Duodenal mucosa (tissue), 2 donors: ENCODE data around the gene CHI3L2.

Experiments
- H3K27ac ChIP-seq: one replicate; pipeline ENCODE4 v1.7.0; 2013; ENCODE audit warnings: low read depth, low read length
- H3K27me3 ChIP-seq, 2 donors: one replicate each; pipeline ENCODE4 v1.7.0; 2013; ENCODE audit warnings: low read length in 2 of 2, control low read depth in 1 of 2; ENCODE audit not compliant: insufficient read depth in 2 of 2, control insufficient read depth in 1 of 2
- H3K36me3 ChIP-seq, 2 donors: one replicate each; pipeline ENCODE4 v1.7.0; 2013; ENCODE audit warnings: low read length in 2 of 2, control low read depth in 1 of 2; ENCODE audit not compliant: insufficient read depth in 2 of 2, control insufficient read depth in 1 of 2
- H3K4me1 ChIP-seq, 2 donors: one replicate each; pipeline ENCODE4 v1.7.0; 2013; ENCODE audit warnings: low read length in 2 of 2, control low read depth in 1 of 2; ENCODE audit not compliant: insufficient read depth in 2 of 2, control insufficient read depth in 1 of 2
- H3K4me3 ChIP-seq, 2 donors: one replicate each; pipeline ENCODE4 v1.7.0; 2013; ENCODE audit warnings: low read length in 2 of 2, low read depth in 1 of 2
- H3K9ac ChIP-seq, 2 donors: one replicate each; pipeline ENCODE4 v1.7.0; 2013; ENCODE audit warnings: low read length in 2 of 2, low read depth in 1 of 2
- H3K9me3 ChIP-seq, 2 donors: one replicate each; pipeline ENCODE4 v1.7.0; 2013; ENCODE audit warnings: low read length in 2 of 2, control low read depth in 1 of 2; ENCODE audit not compliant: control insufficient read depth in 1 of 2

Gene CHI3L2

GRCh38 chr1:111193712-111194480, 33.6 kb upstream of the CHI3L2 start:
- no peak overlapping the region for H3K27ac ChIP-seq
- H3K36me3 ChIP-seq = peaks cover 57 to 79% of the 10 kb centered on the region in 2 donors

GRCh38 chr1:111195002-111195684, 32.4 kb upstream of the CHI3L2 start:
- Histone ChIP-seq H3K9me3 (no peaks in the 10 kb centered on the region), H3K27me3 (no peaks in the 10 kb centered on the region), H3K36me3 (peaks cover 56 to 79% of the 10 kb centered on the region in 2 donors), H3K27ac (no peak overlapping the region), H3K4me3 (no peak overlapping the region), H3K4me1 (peaks cover 62 to 71% of the 10 kb centered on the region in 2 donors), H3K9ac (no peak overlapping the region)

More at GRCh38 chr1:111193712-111194480, 33.6 kb upstream of the CHI3L2 start:
- Histone ChIP-seq H3K4me1 (peaks cover 57 to 65% of the 10 kb centered on the region in 2 donors), H3K4me3 (no peak overlapping the region), H3K9me3 (no peaks in the 10 kb centered on the region), H3K9ac (peak overlapping the region; percentile 8 to 14), H3K27me3 (no peaks in the 10 kb centered on the region)

- Histone ChIP-seq H3K4me1 (peaks cover 62 to 73% of the 10 kb centered on the region in 2 donors), H3K27ac (no peak overlapping the region), H3K36me3 (peaks cover 56 to 76% of the 10 kb centered on the region in 2 donors), H3K9me3 (no peaks in the 10 kb centered on the region), H3K9ac (no peak overlapping the region), H3K4me3 (peak overlapping the region in 1 of 2 donors; percentile 4), H3K27me3 (no peaks in the 10 kb centered on the region)
Observed at GRCh38 chr1:111196213-111196612, 31.3 kb upstream of the CHI3L2 start.

GRCh38 chr1:111197598-111198284, 29.8 kb upstream of the CHI3L2 start:
- Histone ChIP-seq H3K27ac (no peak overlapping the region), H3K9ac (peak overlapping the region in 1 of 2 donors; percentile 16), H3K4me1 (peaks cover 62 to 75% of the 10 kb centered on the region in 2 donors), H3K9me3 (no peaks in the 10 kb centered on the region), H3K36me3 (peaks cover 50 to 67% of the 10 kb centered on the region in 2 donors), H3K27me3 (no peaks in the 10 kb centered on the region), H3K4me3 (peak overlapping the region; percentile 56 to 59)

GRCh38 chr1:111198836-111199235, 28.7 kb upstream of the CHI3L2 start:
- Histone ChIP-seq H3K27me3 (no peaks in the 10 kb centered on the region), H3K9me3 (no peaks in the 10 kb centered on the region), H3K4me3 (peak overlapping the region; percentile 56 to 59), H3K27ac (no peak overlapping the region), H3K36me3 (peaks cover 50 to 61% of the 10 kb centered on the region in 2 donors), H3K9ac (peak overlapping the region; percentile 48 to 65), H3K4me1 (peaks cover 56 to 72% of the 10 kb centered on the region in 2 donors)

- peaks cover 51 to 67% of the 10 kb centered on the region in 2 donors for H3K4me1 ChIP-seq
- H3K9ac ChIP-seq = peak overlapping the region; percentile 48 to 65
- H3K27me3 ChIP-seq = no peaks in the 10 kb centered on the region
- H3K27ac ChIP-seq = no peak overlapping the region
- H3K4me3 ChIP-seq = peak overlapping the region; percentile 56 to 59
- peaks cover 45 to 56% of the 10 kb centered on the region in 2 donors for H3K36me3 ChIP-seq
- no peaks in the 10 kb centered on the region for H3K9me3 ChIP-seq
Observed at GRCh38 chr1:111199329-111199728, 28.2 kb upstream of the CHI3L2 start.

GRCh38 chr1:111199881-111200801, 27.4 kb upstream of the CHI3L2 start, which contains the start of gene DENND2D:
DENND2D (minus strand) TSS chr1:111200646; CDS start chr1:111200459, 187 bp downstream.
- peak within 1 kb of the TSS; percentile 48 to 65 for H3K9ac ChIP-seq
- H3K9me3 ChIP-seq = no peaks in the 10 kb centered on the region
- peak within 1 kb of the TSS; percentile 56 to 59 for H3K4me3 ChIP-seq
- H3K36me3 ChIP-seq = peaks cover 36 to 49% of the 10 kb centered on the region in 2 donors
- peaks cover 49 to 66% of the 10 kb centered on the region in 2 donors for H3K4me1 ChIP-seq
- H3K27ac ChIP-seq = peak within 1 kb of the TSS; percentile 53
- no peaks in the 10 kb centered on the region for H3K27me3 ChIP-seq

GRCh38 chr1:111200802-111201161, 26.7 kb upstream of the CHI3L2 start:
- peak overlapping the region; percentile 15 for H3K27ac ChIP-seq
- peak overlapping the region; percentile 56 to 59 for H3K4me3 ChIP-seq
- H3K36me3 ChIP-seq = peaks cover 34 to 43% of the 10 kb centered on the region in 2 donors
- H3K27me3 ChIP-seq = no peaks in the 10 kb centered on the region
- H3K9ac ChIP-seq = peak overlapping the region; percentile 48 to 65
- H3K9me3 ChIP-seq = no peaks in the 10 kb centered on the region
- H3K4me1 ChIP-seq = peaks cover 53 to 66% of the 10 kb centered on the region in 2 donors
